HG03575 (cell line): ENCODE measurements around the gene TUBB4B.
"Not testable (repeated sequence)": the region's sequence is repeated elsewhere in the genome, so short reads cannot be mapped to it uniquely, and the experiment has no call there.

Experiments
- ATAC-seq: cut with Tn5 transposase; IDR thresholded peaks from one replicate; pipeline ENCODE4 v1.9.1; 2021; ENCODE audit not compliant: unreplicated experiment, insufficient number of reproducible peaks, low FRiP score; ENCODE audit errors: extremely low read depth

Gene TUBB4B

DNA sequence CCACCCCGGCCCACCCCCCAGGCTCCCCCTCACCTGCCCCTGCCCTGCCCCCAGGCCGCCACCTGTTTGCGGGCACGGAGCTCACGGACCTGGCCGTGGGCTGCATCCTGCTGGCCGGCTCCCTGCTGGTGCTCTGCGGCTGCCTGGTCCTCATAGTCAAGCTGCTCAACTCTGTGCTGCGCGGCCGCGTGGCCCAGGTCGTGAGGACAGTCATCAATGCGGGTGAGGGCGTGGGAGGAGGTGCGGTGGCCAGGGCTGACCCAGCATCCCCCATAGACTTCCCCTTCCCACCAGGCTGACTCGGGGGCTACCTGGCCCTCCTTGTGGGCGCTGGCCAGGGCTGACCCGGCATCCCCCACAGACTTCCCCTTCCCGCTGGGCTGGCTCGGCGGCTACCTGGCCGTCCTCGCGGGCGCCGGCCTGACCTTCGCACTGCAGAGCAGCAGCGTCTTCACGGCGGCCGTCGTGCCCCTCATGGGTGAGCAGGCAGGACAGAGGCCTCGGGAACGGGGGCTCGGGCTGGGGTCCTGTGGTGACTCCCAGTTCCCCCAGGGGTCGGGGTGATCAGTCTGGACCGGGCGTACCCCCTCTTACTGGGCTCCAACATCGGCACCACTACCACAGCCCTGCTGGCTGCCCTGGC, 6.9 kb upstream of the TUBB4B start:
- ATAC-seq = no peak

DNA sequence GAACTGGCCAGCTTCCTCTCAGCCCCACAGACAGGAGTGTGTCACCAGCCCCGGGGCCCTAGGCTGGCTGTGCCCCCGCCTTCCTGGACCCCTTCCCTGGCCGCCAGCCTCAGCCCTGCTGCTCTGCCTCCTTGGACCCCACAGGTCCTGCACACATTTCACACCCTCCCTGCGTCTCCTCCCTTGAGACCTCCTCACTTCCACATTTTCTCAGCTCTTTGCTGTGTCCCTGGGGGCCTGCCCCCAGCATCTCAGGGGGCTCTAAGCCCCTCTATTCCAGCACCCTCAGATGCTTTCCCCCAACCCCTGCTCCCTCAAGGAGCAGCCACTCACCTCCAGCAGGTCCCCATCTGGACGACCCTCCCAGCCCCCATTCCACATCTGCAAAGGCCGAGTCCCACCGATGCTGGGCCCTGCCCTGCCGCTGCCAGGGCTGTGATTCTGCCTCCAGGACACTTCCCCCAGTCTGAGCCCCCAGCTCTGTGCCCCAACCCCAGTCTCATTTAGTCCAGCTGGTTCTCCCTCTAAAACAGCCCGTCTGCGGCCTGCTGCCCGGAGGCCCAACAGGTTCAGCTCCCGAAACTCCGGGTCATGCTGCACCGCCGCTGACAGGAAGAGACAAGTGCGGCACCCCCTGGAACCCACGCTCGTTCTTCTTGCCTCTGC, 6.2 kb upstream of the TUBB4B start:
- ATAC-seq = no peak

DNA sequence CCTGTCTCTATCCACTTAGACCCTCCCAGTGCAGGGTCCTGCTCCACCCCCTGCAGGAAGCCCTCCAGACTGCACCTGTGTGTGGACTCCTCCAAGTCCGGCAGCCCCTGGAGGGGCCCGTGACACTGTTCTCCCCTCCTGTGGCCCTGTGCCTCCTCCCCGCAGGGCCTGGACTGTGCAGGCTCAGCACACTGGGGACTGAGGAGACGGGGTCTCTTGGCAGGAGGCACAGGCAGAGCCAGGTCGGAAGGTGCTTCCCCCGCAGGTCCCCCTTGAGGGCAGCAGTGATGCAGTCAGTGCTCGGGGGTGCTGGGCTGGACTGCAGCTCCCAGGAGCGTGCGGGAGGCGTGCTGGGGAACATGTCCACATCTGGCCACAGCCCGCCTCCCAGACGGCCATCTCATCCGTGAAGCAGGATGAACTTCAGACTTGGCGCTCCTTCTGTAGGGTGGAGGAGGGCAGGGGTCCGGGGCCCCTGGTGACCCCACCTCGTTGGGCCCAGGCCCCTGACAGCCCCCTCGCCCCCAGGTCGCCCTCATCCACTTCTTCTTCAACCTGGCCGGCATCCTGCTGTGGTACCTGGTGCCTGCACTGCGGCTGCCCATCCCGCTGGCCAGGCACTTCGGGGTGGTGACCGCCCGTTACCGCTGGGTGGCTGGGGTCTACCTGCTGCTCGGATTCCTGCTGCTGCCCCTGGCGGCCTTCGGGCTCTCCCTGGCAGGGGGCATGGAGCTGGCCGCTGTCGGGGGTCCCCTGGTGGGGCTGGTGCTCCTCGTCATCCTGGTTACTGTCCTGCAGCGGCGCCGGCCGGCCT, 5.5 kb upstream of the TUBB4B start:
- ATAC-seq = no peak

DNA sequence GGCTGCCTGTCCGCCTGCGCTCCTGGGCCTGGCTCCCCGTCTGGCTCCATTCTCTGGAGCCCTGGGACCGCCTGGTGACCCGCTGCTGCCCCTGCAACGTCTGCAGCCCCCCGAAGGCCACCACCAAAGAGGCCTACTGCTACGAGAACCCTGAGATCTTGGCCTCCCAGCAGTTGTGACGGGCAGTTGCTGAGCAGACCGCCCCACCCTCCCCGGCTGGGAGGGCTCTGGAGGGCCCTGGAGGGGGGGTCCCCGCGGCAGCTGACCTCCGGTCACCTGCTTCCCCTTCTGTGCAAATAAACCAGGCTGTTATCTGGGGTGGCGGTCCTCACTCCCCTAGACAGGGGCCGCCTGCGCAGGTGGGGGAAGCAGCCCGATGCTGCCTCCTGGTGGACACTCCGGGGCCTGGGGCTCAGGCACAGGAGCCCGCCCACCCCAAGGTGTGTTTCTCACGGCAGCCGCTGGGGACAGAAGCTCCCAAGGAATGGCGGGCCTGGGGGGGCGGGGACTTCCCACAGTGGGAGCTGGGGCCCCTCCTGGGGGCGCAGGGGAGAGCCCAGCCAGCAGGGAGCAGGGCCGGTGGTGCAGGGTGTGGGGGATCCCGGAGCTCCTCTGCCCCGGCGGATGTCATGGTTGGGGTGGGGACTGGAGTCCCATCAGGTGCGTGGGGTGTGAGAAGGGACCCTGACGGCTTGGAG, 4.7 kb upstream of the TUBB4B start:
- ATAC-seq = no peak

DNA sequence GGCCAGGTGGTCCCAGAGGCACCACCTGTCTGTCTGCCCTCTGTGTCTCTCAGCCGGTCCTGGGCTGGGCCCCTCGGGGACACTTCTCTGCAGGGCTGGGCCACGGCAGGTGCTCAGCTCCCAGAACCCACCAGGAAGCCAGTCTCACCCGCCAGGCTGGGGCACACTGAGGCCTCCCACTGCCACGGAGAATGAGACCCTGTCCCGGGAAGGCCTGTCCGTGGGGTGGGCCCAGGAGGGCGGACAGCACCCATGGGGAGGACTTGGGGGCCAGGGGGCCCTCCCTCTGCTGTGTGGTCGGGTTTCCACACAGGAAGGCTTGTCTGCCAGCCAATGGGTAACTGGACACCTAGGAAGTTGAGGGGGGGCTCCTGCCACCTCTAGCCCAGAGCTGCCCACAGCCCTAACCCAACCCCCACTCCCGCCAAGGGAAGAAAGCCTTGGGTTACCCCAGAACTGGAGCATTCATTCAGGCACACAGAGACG, 4.1 kb upstream of the TUBB4B start:
- no peak for ATAC-seq

DNA sequence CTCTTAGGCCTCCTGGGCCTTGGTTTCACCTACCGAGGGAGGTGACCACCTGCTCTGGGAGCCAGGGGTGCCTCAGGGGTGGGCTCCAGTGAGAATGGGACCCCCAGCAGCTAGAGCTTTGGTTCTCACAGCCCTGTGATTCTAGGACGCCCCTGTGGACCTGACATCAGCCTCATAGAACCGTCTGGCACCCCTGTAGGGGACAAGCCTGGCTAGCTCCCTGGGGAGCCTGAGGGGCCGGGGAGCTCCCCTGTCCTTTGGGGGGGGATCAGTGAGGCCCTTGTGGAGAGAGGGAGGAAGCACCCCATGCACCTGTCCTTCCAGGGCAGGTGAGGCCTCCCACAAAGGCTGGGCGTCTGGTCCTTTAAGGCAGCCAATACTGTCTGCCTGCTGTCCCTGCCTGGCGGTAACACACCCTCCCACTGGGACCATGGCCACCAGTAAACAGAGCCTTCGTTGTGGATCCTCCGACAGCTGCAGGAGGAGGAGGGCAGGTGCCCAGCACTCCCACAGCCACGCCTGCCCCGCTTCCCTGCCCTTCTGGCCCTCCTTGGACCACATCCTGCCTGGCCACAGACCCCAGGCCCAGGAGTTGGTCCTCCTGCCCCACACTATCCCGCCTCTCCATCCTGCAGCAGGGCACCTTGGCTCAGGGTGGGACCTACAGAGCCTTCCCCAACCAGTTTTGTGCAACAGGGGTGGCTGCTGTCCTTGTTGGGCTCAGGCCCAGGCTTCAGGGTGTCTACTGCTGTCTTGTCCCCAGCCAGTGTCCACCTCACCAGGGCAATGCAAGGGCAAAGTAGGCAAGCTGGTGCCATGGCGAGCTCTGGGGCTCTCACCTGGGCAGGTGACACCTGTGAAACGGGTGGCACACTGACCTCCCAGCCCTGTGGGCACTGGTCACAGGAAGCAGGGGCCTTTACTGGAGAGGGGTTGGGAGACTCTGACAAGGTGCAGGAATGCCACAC, 3.0 kb upstream of the TUBB4B start:
- no peak for ATAC-seq

DNA sequence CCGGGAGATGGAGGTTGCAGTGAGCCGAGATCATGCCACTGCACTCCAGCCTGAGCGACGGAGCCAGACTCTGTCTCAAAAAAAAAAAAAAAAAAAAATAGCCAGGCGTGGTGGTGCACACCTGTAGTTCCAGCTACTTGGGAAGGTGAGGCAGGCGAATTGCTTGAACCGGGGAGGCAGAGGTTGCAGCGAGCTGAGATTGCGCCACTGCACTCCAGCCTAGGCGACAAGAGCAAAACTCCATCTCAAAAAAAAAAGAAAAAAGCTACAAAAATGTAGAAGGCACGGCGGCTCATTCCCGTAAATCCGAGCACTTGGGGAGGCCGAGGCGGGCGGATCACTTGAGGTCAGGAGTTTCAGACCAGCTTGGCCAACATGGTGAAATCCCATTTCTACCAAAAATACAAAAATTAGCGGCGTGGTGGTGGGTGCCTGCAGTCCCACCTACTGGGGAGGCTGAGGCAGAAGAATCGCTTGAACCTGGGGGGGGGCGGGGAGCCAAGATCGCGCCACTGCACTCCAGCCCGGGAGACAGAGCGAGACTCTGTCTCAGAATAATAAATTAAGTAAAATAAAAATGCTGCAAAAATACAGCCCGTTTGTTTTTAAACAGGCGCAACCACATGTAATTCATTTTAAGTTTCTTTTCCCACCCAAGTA, 1.4 kb upstream of the TUBB4B start:
- not testable (repeated sequence) for ATAC-seq

DNA sequence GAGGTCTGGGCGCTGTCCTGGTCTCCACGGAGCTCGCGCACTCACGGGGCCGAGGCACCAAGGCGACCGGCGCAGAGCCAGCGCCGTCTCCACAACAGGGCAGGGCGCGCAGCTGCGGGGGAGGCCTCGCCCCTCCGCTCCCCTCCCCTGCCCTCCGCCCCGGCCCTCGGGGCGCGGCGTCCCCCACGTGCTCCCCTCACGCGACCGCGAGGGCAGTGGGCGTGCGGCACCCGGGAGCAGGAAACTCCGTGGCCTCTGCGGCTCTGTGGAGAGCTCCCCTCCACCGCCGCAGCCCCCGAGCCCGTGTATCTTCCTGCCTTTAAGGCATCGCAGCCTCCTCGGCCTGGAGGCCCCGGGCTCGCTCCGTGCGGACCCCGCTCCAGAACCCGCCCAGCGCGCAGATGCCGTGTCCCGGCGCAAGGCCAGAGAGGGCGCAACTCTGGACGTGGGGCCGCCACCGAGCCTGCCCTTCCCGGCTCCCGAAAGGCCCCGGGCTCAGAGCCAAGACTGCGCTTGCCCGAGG, 708 bp upstream of the TUBB4B start:
- peak; percentile 8 for ATAC-seq

DNA sequence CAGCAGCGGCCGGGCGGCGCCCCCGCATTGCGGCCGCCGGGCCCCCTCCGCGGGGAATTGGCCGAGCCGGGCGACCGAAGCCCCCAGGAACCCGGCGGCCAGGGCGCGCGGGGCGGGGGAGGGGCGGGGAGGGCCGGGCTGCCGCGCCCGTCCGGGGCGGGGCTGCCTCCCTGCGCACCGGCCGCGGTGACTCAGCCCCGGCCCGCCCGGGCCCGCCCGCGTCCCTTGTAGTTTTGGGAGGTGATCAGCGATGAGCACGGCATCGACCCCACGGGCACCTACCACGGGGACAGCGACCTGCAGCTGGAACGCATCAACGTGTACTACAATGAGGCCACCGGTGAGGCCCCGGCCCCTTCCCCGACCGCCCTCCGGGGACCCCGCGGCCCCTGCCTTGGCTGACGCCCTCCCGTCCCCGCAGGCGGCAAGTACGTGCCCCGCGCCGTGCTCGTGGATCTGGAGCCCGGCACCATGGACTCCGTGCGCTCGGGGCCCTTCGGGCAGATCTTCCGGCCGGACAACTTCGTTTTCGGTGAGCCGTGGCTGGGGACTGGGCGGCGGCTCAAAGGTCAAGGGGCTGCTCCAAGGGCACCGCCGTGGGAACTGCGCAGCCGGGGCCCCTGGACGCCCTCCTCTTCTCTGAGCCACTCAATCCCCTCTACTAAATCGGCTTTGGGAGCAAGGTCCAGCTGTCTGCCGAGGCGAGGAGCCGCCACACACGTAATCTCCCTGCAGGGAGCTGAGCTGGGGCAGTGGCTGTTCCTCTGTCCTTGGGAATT, 592 bp downstream of the TUBB4B start:
- no peak for ATAC-seq

DNA sequence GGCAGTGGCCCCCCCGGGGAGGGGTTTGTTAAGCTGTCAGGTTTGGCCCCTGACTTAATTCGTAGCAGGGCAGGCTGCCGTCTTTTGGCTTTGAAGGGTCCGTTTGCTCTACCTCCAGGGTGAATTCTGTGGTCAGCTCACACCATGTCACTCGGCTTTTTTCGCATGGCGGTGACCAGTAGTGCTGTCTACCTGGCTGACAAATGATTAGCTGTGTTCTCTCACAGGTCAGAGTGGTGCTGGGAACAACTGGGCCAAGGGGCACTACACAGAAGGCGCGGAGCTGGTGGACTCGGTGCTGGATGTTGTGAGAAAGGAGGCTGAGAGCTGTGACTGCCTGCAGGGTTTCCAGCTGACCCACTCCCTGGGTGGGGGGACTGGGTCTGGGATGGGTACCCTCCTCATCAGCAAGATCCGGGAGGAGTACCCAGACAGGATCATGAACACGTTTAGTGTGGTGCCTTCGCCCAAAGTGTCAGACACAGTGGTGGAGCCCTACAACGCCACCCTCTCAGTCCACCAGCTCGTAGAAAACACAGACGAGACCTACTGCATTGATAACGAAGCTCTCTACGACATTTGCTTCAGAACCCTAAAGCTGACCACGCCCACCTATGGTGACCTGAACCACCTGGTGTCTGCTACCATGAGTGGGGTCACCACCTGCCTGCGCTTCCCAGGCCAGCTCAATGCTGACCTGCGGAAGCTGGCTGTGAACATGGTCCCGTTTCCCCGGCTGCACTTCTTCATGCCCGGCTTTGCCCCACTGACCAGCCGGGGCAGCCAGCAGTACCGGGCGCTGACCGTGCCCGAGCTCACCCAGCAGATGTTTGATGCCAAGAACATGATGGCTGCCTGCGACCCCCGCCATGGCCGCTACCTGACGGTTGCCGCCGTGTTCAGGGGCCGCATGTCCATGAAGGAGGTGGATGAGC, 1.4 kb downstream of the TUBB4B start:
- no peak for ATAC-seq

GRCh38 chr9:137243266-137243625, 2.2 kb downstream of the TUBB4B start:
- ATAC-seq = not testable (repeated sequence)

DNA sequence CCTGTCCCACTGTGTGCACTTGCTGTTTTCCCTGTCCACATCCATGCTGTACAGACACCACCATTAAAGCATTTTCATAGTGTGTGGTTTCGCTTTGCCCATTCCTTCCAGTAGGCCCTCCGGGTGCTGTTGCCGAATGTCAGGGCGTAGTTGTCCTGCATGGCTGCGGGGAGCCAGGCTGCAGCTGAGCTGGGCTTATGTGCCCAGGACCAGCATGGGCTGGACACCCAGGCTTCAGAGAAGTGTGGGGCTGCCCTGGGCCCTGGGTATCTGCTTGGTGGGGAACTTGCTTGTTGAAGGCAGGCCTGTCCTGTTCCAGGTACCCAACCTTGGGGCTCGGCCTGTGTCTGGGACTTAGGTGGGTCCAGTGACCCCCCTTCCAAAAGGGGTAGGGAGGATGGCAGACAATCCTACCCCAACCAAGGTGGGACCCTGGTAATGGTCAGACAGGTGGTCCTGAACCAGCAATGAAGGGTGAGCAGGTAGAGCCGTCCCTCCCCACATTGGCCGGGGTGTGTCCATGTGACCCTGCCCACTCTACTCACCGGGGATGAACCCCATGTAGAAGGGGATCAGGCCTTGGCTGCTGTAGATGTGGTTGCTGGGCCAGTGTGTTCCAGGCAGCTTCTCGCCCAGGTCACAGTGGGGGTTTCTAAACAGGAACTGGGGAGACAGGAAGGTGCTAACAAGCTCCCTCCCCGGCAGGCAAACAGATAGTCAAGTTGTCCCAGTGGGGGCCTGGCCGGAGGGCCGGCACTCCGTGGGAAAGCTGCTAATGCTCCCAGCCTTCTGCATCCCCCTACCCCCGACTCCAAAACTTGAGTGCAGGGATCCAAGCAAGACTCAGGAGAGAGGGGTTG, 2.8 kb downstream of the TUBB4B start:
- ATAC-seq = no peak

DNA sequence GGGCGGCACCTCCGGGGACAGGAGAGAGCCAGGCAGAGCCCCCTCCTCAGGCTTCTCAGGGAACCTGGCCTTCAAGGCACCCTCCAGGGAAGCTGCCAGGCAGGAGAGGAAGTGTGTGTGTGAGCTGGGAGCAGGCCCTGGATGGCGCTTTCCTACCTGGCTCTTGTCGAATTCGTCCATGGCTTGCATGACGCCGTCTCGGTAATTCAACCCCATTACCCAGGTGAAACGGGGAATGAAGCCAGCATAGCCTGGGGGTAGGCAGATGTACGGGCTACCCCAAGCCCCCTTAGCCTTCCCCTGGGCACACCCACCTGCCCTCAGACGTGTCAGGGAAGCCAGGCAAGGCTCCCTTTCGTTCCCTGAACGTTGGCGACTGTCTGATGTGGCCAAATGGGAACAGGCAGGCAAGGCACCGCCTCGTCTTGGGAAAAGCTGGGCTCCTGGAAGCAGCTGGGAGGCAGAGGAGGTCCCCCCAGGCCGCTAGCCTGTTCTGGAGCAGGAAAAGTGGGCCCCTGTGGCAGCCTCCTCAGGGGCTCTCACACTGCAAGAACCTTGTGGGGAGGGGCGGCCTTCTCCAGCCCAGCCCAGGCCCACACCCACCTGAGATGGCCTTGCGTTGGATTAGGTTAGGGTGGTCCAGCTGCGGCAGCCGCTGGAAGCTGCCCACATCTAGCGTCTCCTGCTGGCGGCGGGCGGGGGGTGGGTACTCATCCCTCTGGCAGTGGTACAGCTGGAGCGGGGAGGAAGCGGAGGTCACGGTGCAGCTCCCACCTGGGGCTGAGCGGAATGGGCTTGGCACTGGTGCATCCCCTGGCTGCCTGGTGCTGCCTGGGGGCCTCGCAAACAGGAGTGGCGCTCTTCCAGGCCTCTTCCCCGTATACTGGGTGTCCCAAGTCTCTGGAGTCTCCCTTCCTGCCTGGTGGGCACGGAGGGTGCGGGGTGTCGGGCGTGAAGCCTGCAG, 3.7 kb downstream of the TUBB4B start:
- no peak for ATAC-seq
